HG03342 (cell line): ENCODE results near the gene ZNF385B.
A peak's percentile ranks its signal among the peaks of the same experiment; 100 is the strongest.
"Not testable (repeated sequence)": the region's sequence is repeated elsewhere in the genome, so short reads cannot be mapped to it uniquely, and the experiment has no call there.

Experiments used
- ATAC-seq: cut with Tn5 transposase; IDR thresholded peaks from one replicate; pipeline ENCODE4 v1.9.1; 2021; ENCODE audit warnings: mild to moderate bottlenecking, moderate library complexity; ENCODE audit not compliant: unreplicated experiment

The ZNF385B gene

GRCh38 chr2:179861416-179862067 is at the start of gene ZNF385B:
TSS of gene ZNF385B (minus strand) at chr2:179861612.
- ATAC-seq = no peak

DNA sequence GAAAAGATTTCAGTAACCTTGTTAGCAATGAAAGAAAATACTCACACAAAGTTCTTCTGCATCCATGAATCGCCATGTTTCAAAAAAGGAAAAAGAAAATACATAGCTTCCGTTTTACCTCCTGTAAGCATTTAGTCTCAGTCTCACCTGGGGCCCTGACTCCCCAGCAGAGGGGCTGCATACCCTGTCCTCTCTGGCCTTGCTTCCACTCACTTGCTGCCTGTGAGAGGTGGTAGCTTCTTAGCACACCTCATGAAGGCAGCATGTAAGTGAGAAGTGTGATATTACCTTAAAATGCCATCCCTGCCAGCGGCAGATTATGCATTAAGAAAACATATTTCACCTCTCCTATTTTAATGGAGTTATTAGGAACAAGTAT is 49.3 kb upstream of the ZNF385B start:
- no peak for ATAC-seq

GRCh38 chr2:179909845-179910734 is 48.7 kb upstream of the ZNF385B start:
- no peak for ATAC-seq

GRCh38 chr2:179900655-179901054 is 39.2 kb upstream of the ZNF385B start:
- no peak for ATAC-seq

DNA sequence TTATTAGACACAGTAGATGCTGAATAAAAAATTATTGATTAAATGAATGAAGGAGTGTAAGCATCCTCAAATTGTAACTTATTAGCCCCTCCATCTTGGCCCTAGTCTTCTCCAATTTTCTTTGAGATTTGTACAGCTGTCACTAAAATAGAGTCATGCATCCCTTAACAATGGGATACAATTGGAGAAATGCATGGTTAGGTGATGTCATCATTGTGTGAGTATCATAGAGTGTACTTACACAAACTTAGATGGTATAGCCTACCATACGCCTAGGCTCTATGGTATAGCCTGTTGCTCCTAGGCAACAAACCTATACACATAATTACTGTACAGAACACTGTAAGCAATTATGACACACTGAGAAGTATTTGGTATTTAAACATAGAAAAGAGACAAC is 38.3 kb upstream of the ZNF385B start:
- no peak for ATAC-seq

DNA sequence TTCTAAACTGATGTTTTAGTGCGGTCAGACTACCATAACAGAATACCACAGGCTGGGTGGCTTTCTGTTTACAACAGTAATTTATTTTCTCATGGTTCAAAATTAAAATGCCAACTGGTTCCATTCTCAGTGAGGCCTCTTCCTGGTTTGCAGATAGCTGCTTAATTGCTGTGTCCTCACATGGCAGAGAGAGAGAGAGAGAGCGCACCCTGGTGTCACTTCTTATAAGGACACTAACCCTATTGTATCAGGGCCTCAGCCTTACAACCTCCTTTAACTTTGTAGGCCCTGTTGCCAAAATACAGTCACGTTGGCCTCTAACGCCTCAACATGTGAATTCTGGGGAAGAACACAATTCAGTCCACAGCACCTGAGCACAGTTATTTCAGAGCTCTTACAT is 37.5 kb upstream of the ZNF385B start:
- ATAC-seq = peak; percentile 91

GRCh38 chr2:179893616-179894015 is 32.2 kb upstream of the ZNF385B start:
- no peak for ATAC-seq

DNA sequence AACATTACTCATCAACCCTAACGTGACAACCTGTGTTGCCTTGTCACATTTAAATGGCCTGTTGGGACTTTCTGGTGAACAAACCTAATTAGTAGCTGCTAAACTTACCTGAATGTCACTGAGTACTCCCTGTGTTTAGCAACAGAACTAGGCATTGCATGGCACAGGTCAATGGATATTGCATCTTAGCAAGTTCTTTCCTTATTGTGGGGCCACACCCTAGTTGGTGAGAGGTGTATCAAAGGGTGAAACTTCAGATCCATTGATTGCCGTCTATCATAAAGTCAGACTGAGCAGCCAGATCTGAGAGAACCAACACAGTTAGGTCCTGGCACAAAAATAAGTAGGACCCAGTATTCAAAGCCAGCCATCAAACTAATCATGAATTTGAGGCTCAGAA is 29.8 kb upstream of the ZNF385B start:
- no peak for ATAC-seq

- ATAC-seq = no peak
These were observed 29.3 kb upstream of the ZNF385B start for GRCh38 chr2:179890666-179891065.

DNA sequence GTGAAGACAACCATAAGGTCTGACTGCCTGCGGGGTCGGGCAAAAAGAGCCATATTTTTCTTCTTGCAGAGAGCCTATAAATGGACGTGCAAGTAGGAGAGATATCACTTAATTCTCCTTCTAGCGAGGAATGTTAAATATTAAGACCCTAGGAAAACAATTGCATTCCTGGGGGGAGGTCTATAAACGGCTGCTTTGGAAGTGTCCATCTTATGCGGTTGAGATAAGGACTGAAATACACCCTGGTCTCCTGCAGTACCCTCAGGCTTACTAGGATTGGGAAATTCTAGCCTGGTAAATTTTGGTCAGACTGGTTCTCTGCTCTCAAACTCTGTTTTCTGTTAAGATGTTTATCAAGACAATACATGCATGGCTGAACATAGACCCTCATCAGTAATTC is 27.2 kb upstream of the ZNF385B start:
- ATAC-seq = not testable (repeated sequence)

DNA sequence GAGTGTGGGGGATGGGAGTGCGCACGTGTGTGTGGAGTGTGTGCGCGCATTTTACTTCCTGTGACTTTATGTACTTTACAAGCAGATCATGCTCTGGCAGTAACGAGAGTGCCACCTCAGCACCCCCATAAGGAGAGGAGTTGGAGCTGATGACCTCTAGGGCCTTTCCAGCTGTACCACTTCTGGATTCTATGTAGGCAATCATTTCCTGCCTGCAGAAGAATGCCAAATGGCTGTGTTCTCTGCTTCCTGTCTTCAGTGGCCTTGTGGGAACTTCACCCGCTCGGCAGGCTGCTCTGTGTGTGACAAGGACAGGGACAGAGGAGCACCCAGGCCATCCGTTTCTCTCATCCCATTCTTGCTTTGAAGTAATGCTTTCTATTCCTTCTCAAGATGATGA is 22.8 kb upstream of the ZNF385B start:
- no peak for ATAC-seq

- ATAC-seq = no peak
These were observed 21.7 kb upstream of the ZNF385B start for GRCh38 chr2:179882851-179883806.

DNA sequence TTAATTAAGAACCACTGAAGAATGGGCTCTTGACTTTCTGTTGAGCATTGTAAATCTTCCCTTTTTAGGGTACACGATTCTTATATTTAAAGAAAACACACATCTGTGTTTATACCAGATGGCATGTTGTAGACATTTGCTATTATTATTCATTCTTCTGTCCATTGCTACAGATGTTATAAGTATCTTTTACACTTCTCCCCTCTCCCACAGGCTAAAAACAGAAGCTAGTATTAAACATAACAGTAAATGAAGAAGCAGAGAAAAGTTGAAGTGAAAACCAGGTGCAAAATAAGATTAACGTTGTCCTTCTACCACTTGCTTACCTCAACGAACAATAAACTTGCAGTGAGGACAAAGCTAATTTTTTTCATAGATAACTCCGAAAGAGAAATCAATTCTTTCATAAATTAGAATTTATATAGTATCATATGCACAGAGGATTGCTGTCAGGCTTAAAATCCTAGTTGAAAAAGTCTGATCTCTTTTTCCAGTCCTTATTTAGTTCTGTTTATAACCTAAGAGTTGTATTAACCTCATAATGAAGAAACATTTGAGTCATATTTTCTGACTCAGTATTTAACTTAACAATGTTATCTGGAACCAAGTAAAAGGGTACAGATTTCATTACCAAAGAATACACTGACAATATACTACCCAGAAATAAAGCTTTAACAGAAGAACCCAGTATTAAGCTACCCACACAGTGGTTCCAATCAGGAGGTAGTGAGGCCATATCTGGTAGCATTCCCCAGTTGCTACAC is 16.4 kb upstream of the ZNF385B start:
- ATAC-seq = no peak

DNA sequence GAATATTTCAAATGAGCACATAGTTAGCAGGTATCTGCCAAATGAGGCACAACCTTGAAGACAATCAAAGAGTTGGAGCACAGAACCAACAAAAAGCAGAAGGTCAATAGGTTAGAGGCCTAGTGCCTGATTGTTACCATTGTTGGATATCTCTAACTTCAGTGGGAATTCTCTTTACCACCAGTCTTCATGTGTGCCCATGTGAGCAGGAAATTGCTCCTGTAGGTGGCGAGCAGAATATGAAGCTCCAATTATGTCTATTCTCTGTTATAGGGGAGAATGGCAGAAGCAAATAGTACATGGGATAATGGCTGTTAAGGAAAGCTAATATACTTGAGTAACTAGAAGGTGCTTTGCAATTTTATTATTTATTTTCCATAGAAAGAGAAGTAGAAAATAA is 14.9 kb upstream of the ZNF385B start:
- ATAC-seq = no peak

DNA sequence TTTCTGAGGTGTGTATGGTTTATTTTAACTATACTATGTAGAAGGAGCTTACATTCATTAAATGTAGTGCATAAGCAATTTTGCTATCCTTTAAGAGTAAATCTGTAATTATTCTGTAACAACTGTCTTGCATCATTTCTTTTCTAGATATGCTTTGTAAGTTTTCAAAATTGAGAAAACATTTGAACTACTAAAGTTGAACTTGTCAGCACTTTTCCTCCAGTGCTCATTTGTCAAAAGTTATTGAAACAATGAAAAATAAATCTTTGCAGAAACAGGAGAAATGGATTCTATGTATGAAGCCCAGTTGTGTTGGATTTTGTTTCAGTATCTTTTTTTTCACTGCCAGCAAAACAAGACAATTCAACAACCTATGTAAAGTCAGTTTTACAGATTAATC is 14.5 kb upstream of the ZNF385B start:
- ATAC-seq = no peak

DNA sequence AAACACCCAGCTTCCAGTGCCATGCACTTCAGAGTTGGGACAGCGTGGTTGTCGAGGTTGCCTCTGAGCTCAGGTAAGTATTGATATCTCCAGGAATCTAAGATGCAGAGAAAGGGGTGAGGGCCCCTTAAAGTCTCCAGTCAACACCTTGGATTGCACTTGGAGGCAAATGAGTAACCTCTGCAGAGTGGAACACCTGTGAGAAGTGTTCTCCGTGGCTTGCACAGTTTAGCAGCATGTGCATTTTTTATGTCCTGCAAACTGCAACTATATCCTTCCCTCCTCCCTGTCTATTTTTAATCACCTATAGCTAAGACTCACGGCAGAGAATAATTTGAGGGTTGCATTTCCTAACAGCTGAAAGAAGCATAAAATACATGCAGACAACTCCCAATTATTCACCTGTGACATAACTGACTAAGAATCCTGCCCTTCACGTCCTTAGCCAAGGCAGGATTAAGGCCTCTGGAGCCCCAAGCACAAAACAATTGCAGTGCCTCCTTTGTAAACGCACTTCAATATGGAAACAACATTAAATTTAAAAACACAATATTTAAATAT is 1.6 kb upstream of the ZNF385B start:
- ATAC-seq = no peak

GRCh38 chr2:179861027-179861415 is 391 bp downstream of the ZNF385B start:
- no peak for ATAC-seq

DNA sequence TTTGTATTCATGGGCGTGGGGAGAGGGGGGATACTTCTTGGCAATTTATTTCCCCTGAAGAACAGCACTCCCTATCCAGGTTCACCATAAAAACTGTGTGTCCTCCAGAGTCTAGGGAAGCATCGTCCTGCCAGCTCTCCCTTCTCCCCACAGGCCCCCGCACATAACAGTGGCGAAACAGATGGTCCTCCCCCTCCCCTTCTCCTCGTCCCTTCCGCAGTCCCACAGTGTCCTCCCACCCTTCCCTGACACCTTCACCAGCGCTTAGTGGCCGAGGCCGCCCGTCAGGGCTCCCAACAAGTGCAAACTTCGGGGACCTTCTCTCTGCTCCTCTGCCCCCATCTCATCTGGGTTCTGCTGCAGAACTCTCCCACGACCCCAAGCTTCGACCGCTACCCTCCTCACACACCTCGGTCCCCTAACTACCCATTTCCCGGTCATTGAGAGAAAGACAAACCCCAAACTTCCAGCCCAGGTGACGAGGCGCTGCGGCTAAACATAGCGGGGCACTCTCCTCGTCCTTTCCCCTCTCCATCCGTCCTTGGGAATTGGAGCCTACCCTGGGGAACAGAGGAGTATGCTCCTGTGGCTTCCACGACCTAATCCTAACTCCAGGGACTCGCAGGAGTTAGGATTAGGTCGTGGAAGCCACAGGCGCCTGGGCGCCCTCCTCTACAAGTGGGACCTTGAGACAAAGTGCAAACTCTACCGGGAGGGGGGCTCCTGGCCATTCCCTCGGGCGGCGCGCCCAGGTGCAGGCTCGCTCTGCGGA is 971 bp downstream of the ZNF385B start:
- no peak for ATAC-seq

DNA sequence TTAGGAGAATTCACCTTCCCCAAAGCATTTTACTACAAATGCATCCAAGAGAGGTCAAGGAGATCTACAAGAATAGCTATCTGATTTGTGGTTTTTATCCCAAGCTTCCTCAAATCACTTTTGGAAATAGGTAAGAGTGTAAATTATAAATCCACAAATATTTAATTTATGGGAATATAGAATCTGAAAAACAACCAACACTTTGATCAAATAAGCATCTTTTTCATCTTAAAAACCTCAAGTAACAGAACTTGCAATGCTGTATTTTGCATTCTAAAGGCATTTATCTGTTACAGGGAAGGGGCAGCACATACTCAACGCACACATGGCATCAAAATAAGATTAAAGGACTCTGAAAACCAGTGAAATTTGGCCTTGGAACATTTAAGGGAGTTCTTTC is 1.9 kb downstream of the ZNF385B start:
- ATAC-seq = no peak

GRCh38 chr2:179857236-179857635 is 4.2 kb downstream of the ZNF385B start:
- ATAC-seq = no peak
